HG03354 (cell line): ENCODE results near the gene LTBP4.
"Not testable (repeated sequence)": the region's sequence is repeated elsewhere in the genome, so short reads cannot be mapped to it uniquely, and the experiment has no call there.

ENCODE experiments used
- ATAC-seq: cut with Tn5 transposase; IDR thresholded peaks from one replicate; pipeline ENCODE4 v1.9.1; 2021; ENCODE audit warnings: mild to moderate bottlenecking; ENCODE audit not compliant: unreplicated experiment, poor library complexity, severe bottlenecking

LTBP4 gene

GRCh38 chr19:40652303-40652702 lies 51.1 kb downstream of the LTBP4 start:
- ATAC-seq: not testable (repeated sequence)

GRCh38 chr19:40655684-40656083 lies 54.5 kb downstream of the LTBP4 start:
- not testable (repeated sequence) for ATAC-seq

- no peak for ATAC-seq
These were observed 56.9 kb downstream of the LTBP4 start for GRCh38 chr19:40658031-40658430.

- ATAC-seq: no peak
These were observed 57.9 kb downstream of the LTBP4 start for GRCh38 chr19:40659116-40659515.

- ATAC-seq: no peak
These were observed 58.4 kb downstream of the LTBP4 start for GRCh38 chr19:40659566-40659965.

GRCh38 chr19:40661616-40662015 lies 60.4 kb downstream of the LTBP4 start:
- no peak for ATAC-seq

GRCh38 chr19:40662925-40663694 lies 61.9 kb downstream of the LTBP4 start:
- ATAC-seq: peak; percentile 84

- no peak for ATAC-seq
These were observed 62.8 kb downstream of the LTBP4 start for GRCh38 chr19:40663695-40664692.

- no peak for ATAC-seq
These were observed 65.8 kb downstream of the LTBP4 start for GRCh38 chr19:40666803-40667438.

GRCh38 chr19:40667602-40668001 lies 66.4 kb downstream of the LTBP4 start:
- no peak for ATAC-seq

- ATAC-seq: no peak
These were observed 67.9 kb downstream of the LTBP4 start for GRCh38 chr19:40668991-40669614.

- ATAC-seq: no peak
These were observed 70.2 kb downstream of the LTBP4 start for GRCh38 chr19:40671404-40671803.

- no peak for ATAC-seq
These were observed 70.9 kb downstream of the LTBP4 start for GRCh38 chr19:40672038-40672437.

- no peak for ATAC-seq
These were observed 71.6 kb downstream of the LTBP4 start for GRCh38 chr19:40672573-40673299.

GRCh38 chr19:40673397-40673796 lies 72.2 kb downstream of the LTBP4 start:
- ATAC-seq: no peak

- no peak for ATAC-seq
These were observed 73.1 kb downstream of the LTBP4 start for GRCh38 chr19:40674291-40674690.

GRCh38 chr19:40677156-40677555 lies 76.0 kb downstream of the LTBP4 start:
- no peak for ATAC-seq
